ENCODE data around the gene LARGE1. TPM values are rescaled to one million over a fixed set of nuclear protein-coding genes. Genes with fewer than 3 reads are reported as not detected.

The LARGE1 gene
- total RNA-seq, 2 donors from 2014 or later = 29.5 to 42.1 TPM

GRCh38 chr22:33261699-33262098 is 658.6 kb downstream of the LARGE1 start:
- no peak for TF ChIP-seq CTCF (IDR thresholded peaks at IDR 0.05)
- H3K36me3 ChIP-seq = no peaks in the 10 kb centered on the region
- no peaks in the 10 kb centered on the region for H3K9me3 ChIP-seq
- H3K4me3 ChIP-seq = no peak overlapping the region
- H3K27me3 ChIP-seq (replicated peaks; ENCODE audit: insufficient read depth) = no peaks in the 10 kb centered on the region
- no peak overlapping the region for H3K27ac ChIP-seq
- no peak for ATAC-seq (ENCODE audit: insufficient number of reproducible peaks, low FRiP score, low read depth)
- H3K4me1 ChIP-seq (ENCODE audit: control insufficient read depth in 1 of 2, low read depth in 2 of 2) = no peaks in the 10 kb centered on the region
- DNase-seq (ENCODE audit: low spot score) = no peak

GRCh38 chr22:33260498-33260897 is 659.8 kb downstream of the LARGE1 start:
- DNase-seq (ENCODE audit: low spot score) (no peak), ATAC-seq (ENCODE audit: insufficient number of reproducible peaks, low FRiP score, low read depth) (no peak)
- H3K9me3 ChIP-seq = no peaks in the 10 kb centered on the region
- no peaks in the 10 kb centered on the region for H3K36me3 ChIP-seq
- no peak overlapping the region for H3K4me3 ChIP-seq
- H3K27ac ChIP-seq = no peak overlapping the region
- H3K4me1 ChIP-seq (ENCODE audit: control insufficient read depth in 1 of 2, low read depth in 2 of 2) = no peaks in the 10 kb centered on the region
- TF ChIP-seq CTCF (IDR thresholded peaks at IDR 0.05) = no peak
- H3K27me3 ChIP-seq (replicated peaks; ENCODE audit: insufficient read depth) = no peaks in the 10 kb centered on the region

- Histone ChIP-seq H3K27ac (no peak overlapping the region), H3K4me1 (ENCODE audit: control insufficient read depth in 1 of 2, low read depth in 2 of 2) (no peaks in the 10 kb centered on the region), H3K4me3 (no peak overlapping the region), H3K27me3 (replicated peaks; ENCODE audit: insufficient read depth) (no peaks in the 10 kb centered on the region), H3K36me3 (no peaks in the 10 kb centered on the region), H3K9me3 (no peaks in the 10 kb centered on the region)
- no peak for TF ChIP-seq CTCF (IDR thresholded peaks at IDR 0.05)
- no peak for DNase-seq (ENCODE audit: low spot score)
- no peak for ATAC-seq (ENCODE audit: insufficient number of reproducible peaks, low FRiP score, low read depth)
These were observed 664.5 kb downstream of the LARGE1 start for GRCh38 chr22:33255791-33256190.

- peaks cover 3 to 35% of the 10 kb centered on the region in 2 donors for H3K4me1 ChIP-seq (ENCODE audit: control insufficient read depth in 1 of 2, low read depth in 2 of 2)
- ATAC-seq (ENCODE audit: insufficient number of reproducible peaks, low FRiP score, low read depth) (no peak), DNase-seq (ENCODE audit: low spot score) (no peak)
- no peaks in the 10 kb centered on the region for H3K9me3 ChIP-seq
- no peak overlapping the region for H3K27ac ChIP-seq
- TF ChIP-seq CTCF (IDR thresholded peaks at IDR 0.05) = no peak
- no peak overlapping the region for H3K4me3 ChIP-seq
- no peaks in the 10 kb centered on the region for H3K36me3 ChIP-seq
- H3K27me3 ChIP-seq (replicated peaks; ENCODE audit: insufficient read depth) = no peaks in the 10 kb centered on the region
These were observed 671.3 kb downstream of the LARGE1 start for GRCh38 chr22:33248948-33249347.

GRCh38 chr22:33247758-33248157 is 672.5 kb downstream of the LARGE1 start:
- H3K27me3 ChIP-seq (replicated peaks; ENCODE audit: insufficient read depth) = no peaks in the 10 kb centered on the region
- no peak for TF ChIP-seq CTCF (IDR thresholded peaks at IDR 0.05)
- H3K27ac ChIP-seq = peak overlapping the region in 1 of 2 donors; percentile 56
- H3K4me3 ChIP-seq = no peak overlapping the region
- H3K4me1 ChIP-seq (ENCODE audit: control insufficient read depth in 1 of 2, low read depth in 2 of 2) = peaks cover 3 to 35% of the 10 kb centered on the region in 2 donors
- H3K9me3 ChIP-seq = no peaks in the 10 kb centered on the region
- ATAC-seq (ENCODE audit: insufficient number of reproducible peaks, low FRiP score, low read depth) (peak; percentile 60), DNase-seq (ENCODE audit: low spot score) (no peak)
- H3K36me3 ChIP-seq = no peaks in the 10 kb centered on the region
